ENCODE results near the gene MERTK.

DNA sequence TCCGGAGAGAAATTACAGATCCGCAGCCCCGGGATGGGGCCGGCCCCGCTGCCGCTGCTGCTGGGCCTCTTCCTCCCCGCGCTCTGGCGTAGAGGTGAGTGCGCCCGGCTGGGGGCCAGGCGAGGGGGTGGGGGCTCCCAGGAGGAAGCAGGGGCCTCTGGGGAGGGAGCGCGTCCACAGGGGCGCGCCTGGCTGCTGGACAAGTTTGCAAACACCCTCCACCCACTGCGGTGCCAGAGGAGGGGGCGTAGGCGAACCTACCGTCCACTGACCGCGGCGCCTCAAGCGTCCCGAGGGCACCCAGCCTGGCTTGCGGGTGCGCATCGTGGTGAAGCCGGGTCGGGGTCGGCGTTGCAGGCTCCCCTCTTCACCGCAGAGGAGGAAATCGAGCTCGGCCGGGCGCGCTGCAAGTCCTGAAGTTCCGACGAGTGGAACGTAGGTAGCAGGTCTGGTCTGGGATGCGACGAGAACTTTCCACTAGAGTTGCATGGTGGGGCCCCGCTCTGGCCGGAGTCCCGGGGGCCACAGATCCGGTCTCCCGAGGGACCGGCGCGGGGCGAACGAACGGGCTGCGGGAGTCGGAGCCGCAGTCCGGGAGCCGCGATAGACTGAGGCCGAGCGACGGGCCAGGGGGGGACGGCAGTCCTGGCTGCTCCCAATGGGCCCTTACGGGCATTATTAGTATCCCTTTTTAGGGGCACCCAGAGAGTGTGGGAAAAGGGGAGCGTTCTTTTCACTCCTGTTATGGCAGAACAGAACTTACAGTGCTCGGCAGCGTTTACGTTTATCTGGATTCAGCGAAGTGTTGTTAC is 502 bp downstream of the MERTK start:
- TF ChIP-seq, protein P1, sequence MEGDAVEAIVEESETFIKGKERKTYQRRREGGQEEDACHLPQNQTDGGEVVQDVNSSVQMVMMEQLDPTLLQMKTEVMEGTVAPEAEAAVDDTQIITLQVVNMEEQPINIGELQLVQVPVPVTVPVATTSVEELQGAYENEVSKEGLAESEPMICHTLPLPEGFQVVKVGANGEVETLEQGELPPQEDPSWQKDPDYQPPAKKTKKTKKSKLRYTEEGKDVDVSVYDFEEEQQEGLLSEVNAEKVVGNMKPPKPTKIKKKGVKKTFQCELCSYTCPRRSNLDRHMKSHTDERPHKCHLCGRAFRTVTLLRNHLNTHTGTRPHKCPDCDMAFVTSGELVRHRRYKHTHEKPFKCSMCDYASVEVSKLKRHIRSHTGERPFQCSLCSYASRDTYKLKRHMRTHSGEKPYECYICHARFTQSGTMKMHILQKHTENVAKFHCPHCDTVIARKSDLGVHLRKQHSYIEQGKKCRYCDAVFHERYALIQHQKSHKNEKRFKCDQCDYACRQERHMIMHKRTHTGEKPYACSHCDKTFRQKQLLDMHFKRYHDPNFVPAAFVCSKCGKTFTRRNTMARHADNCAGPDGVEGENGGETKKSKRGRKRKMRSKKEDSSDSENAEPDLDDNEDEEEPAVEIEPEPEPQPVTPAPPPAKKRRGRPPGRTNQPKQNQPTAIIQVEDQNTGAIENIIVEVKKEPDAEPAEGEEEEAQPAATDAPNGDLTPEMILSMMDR (IDR thresholded peaks at IDR 0.05): no peak
- no peak for TF ChIP-seq POLR2A (IDR thresholded peaks at IDR 0.05)
